GM21367 (cell line): ENCODE measurements around the gene AR.

Experiments
- ATAC-seq: cut with Tn5 transposase; IDR thresholded peaks from one replicate; pipeline ENCODE4 v1.9.1; 2021; ENCODE audit not compliant: unreplicated experiment

Gene AR

DNA sequence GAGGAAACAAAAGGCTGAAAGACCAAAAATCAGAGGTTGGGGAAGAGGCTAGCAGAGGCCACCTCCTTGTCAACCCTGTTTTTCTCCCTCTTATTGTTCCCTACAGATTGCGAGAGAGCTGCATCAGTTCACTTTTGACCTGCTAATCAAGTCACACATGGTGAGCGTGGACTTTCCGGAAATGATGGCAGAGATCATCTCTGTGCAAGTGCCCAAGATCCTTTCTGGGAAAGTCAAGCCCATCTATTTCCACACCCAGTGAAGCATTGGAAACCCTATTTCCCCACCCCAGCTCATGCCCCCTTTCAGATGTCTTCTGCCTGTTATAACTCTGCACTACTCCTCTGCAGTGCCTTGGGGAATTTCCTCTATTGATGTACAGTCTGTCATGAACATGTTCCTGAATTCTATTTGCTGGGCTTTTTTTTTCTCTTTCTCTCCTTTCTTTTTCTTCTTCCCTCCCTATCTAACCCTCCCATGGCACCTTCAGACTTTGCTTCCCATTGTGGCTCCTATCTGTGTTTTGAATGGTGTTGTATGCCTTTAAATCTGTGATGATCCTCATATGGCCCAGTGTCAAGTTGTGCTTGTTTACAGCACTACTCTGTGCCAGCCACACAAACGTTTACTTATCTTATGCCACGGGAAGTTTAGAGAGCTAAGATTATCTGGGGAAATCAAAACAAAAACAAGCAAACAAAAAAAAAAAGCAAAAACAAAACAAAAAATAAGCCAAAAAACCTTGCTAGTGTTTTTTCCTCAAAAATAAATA lies 179.9 kb downstream of the AR start:
- ATAC-seq, result no peak

DNA sequence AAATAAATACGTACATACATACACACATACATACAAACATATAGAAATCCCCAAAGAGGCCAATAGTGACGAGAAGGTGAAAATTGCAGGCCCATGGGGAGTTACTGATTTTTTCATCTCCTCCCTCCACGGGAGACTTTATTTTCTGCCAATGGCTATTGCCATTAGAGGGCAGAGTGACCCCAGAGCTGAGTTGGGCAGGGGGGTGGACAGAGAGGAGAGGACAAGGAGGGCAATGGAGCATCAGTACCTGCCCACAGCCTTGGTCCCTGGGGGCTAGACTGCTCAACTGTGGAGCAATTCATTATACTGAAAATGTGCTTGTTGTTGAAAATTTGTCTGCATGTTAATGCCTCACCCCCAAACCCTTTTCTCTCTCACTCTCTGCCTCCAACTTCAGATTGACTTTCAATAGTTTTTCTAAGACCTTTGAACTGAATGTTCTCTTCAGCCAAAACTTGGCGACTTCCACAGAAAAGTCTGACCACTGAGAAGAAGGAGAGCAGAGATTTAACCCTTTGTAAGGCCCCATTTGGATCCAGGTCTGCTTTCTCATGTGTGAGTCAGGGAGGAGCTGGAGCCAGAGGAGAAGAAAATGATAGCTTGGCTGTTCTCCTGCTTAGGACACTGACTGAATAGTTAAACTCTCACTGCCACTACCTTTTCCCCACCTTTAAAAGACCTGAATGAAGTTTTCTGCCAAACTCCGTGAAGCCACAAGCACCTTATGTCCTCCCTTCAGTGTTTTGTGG lies 180.7 kb downstream of the AR start:
- ATAC-seq, result no peak

DNA sequence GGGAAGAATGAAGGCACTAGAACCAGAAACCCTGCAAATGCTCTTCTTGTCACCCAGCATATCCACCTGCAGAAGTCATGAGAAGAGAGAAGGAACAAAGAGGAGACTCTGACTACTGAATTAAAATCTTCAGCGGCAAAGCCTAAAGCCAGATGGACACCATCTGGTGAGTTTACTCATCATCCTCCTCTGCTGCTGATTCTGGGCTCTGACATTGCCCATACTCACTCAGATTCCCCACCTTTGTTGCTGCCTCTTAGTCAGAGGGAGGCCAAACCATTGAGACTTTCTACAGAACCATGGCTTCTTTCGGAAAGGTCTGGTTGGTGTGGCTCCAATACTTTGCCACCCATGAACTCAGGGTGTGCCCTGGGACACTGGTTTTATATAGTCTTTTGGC lies 181.7 kb downstream of the AR start:
- ATAC-seq, result no peak

DNA sequence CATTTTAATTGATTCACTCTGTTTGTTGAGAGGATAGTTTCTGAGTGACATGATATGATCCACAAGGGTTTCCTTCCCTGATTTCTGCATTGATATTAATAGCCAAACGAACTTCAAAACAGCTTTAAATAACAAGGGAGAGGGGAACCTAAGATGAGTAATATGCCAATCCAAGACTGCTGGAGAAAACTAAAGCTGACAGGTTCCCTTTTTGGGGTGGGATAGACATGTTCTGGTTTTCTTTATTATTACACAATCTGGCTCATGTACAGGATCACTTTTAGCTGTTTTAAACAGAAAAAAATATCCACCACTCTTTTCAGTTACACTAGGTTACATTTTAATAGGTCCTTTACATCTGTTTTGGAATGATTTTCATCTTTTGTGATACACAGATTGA lies 182.2 kb downstream of the AR start:
- no peak for ATAC-seq

DNA sequence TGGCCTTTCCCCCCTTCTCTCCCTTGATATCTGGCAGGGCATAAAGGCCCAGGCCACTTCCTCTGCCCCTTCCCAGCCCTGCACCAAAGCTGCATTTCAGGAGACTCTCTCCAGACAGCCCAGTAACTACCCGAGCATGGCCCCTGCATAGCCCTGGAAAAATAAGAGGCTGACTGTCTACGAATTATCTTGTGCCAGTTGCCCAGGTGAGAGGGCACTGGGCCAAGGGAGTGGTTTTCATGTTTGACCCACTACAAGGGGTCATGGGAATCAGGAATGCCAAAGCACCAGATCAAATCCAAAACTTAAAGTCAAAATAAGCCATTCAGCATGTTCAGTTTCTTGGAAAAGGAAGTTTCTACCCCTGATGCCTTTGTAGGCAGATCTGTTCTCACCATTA lies 183.8 kb downstream of the AR start:
- ATAC-seq, result no peak

DNA sequence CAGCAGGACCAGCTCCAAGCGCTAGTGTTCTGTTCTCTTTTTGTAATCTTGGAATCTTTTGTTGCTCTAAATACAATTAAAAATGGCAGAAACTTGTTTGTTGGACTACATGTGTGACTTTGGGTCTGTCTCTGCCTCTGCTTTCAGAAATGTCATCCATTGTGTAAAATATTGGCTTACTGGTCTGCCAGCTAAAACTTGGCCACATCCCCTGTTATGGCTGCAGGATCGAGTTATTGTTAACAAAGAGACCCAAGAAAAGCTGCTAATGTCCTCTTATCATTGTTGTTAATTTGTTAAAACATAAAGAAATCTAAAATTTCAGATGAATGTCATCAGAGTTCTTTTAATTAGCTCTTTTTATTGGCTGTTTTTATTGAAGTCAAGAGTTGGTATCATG lies 186.5 kb downstream of the AR start:
- ATAC-seq, result no peak

DNA sequence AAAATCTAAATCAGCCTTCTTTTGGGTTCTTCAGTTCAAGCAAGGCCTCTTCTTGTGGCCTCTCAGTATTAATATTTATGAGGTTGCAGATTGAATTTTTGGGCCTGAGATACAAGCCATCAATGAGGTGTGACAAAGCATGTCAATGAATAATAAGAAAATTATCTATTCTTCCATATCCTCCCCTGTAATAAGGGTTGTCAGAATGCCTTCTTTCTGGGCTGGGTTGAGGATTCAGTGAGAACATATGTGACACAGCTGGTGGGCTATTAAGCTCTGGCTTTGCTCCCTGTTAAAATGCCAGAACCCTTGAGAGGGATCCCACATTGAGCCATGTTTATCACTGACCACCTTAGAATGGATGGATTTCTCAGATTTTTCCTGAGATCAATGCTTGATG lies 187.2 kb downstream of the AR start:
- no peak for ATAC-seq

DNA sequence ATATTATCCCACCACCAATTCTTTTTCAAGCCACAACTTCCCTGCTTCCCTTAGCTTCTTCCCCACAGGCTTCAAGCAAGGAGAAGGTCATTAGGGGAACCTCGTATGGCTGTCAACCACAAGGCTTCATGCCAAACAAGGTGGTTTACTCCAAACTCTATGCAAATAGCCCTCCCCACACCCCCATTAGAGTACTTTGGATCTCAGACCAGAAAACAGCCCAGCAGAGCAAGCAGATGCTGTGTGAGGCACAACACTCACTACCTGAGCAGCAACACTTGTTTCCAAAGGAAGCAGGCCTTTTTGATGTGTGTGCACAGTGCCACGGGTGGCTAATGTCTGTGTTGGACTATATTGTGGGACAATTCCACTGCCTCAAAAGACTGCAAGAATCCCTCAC lies 189.0 kb downstream of the AR start:
- no peak for ATAC-seq

DNA sequence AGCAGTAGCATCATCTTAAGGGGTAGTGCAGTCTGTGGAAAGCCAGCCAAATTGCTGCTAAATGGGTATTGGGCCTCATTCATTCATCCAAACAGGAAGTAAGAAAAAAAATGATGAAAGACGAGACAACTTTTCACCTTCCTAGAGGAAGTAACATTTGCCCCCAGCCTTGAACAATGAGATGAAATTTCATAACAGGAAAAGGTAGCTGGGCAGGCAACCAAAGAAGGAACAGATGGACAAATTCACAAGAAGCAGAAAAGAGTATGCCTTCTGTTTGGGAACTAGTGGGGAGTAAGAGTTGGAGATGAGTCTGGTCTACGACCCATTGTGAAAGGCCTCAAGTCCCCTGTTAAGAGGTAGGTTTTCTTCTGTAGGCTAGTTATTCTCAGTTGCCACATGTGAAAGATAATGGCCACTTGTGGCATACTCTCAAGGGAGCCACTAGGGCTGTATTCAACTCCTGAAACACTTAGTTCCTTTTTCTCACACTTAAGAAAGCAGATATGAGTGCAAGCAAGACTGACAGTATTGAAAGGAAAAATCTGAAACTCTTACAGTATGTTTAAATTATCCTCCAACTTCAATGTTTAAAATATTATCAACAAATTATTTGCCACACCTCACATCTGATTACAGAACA lies 190.4 kb downstream of the AR start:
- ATAC-seq, result no peak

DNA sequence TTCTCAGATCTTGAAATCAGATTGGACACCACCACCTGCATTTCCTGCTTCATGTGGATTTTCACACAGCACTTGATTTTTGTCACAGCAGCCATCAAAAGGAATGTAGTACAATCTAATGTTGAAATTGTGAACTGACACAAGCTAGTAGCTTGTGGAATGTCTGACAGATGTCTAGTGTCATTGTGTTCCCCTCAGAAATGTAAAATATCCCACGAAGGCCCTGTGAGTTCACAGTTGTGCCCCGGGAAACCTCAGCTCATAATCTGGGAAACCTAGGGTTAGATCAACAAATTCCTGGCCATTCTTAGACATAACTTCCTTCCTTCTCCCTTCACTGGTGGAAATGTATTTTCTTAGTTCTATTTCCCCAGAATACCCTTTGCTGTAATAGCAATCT lies 205.7 kb downstream of the AR start:
- ATAC-seq, result no peak

DNA sequence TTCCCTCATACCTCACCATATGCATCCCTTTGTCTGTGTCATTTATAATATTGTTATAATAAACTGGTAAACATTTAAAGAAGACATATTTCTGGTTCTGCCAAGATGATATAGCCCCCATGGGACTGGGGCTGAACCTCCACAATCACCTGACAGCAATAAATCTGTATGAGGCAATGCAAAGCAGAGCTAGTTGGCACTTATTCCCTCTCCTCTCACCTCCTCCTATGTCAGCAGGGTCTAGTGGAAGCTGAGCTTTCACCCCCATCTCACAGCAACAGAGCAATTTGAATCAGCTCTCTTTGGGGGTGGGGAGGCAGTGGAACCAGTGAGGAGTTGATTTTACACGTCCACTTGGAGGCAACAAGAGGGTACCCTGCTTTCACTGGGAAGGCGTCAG lies 206.9 kb downstream of the AR start:
- no peak for ATAC-seq

DNA sequence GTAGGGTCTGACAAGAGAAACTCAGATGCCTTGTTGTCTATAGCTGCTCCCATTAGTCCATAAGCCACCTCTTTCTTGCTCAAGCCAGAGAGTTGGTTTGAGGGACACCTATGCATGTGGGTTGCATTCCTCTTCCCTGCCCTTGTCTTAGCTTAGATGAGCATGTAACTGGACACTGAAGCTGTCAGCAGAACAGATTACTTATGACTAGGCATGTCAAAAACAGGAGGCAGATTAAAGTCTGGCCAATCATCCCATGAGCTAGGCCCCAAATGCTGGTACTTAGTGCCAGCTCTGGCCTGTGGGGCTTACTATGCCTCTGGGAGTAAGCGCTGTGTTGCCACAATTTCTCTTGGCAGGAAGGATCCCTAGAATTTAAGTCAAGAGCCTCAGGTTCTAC lies 215.2 kb downstream of the AR start:
- ATAC-seq, result no peak

DNA sequence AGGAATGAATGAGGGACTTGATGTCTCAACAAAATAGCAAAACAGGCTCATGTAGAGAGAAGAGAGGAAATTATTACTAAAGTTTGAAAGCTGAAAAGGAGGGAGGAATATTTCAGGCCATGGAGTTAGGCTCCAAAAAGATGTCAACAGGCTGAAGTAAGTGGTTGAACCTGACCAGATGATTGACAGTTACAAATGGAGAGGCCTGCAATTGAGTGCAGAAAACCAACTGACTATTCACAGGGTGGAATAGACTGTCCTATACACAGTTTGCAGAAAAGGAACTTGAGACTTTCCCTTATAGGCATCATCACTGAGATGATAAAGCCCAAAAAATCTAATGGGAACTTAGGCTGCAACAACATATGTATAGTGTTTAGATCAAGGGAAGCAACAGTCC lies 233.3 kb downstream of the AR start:
- no peak for ATAC-seq

DNA sequence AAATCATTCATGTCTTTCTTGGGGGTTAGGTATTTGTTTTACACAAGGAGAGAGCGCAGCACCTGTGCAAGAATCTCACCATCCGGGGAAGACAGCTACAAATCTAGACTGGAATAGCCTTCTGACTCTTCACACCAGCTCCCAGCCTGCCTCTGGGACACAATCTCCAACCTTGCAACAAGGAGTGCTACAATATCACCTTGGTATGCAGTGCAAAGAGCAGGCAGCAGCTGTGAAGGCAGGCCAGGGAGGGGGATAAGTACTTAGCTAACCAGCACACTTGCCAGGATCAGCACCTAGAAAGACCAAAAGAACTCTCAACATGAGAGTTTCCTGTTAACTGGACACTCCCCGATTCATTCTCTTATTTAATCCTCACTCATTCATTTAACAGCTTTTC lies 235.3 kb downstream of the AR start:
- no peak for ATAC-seq
